ENCODE data around the gene ARPC5L.

ARPC5L gene

GRCh38 chr9:124886461-124886860, 24.5 kb downstream of the ARPC5L start:
- TF ChIP-seq CTCF (IDR thresholded peaks at IDR 0.05; ENCODE audit: low read depth, low read length), result no peak
- no peak for DNase-seq (ENCODE audit: extremely low read depth, low read depth)

GRCh38 chr9:124886866-124887492, 25.0 kb downstream of the ARPC5L start:
- no peak for TF ChIP-seq CTCF (IDR thresholded peaks at IDR 0.05; ENCODE audit: low read depth, low read length)
- DNase-seq (ENCODE audit: extremely low read depth, low read depth), result no peak

GRCh38 chr9:124887832-124888231, 25.9 kb downstream of the ARPC5L start:
- no peak for DNase-seq (ENCODE audit: extremely low read depth, low read depth)
- no peak for TF ChIP-seq CTCF (IDR thresholded peaks at IDR 0.05; ENCODE audit: low read depth, low read length)

GRCh38 chr9:124889006-124889405, 27.1 kb downstream of the ARPC5L start:
- no peak for TF ChIP-seq CTCF (IDR thresholded peaks at IDR 0.05; ENCODE audit: low read depth, low read length)
- DNase-seq (ENCODE audit: extremely low read depth, low read depth), result no peak

- TF ChIP-seq CTCF (IDR thresholded peaks at IDR 0.05; ENCODE audit: low read depth, low read length), result no peak
- no peak for DNase-seq (ENCODE audit: extremely low read depth, low read depth)
Observed at GRCh38 chr9:124890179-124890578, 28.2 kb downstream of the ARPC5L start.

- no peak for TF ChIP-seq CTCF (IDR thresholded peaks at IDR 0.05; ENCODE audit: low read depth, low read length)
- DNase-seq (ENCODE audit: extremely low read depth, low read depth), result no peak
Observed at GRCh38 chr9:124894035-124894740, 32.3 kb downstream of the ARPC5L start.

GRCh38 chr9:124894741-124895170, 32.8 kb downstream of the ARPC5L start:
- DNase-seq (ENCODE audit: extremely low read depth, low read depth), result no peak

More at GRCh38 chr9:124894741-124895170, 32.8 kb downstream of the ARPC5L start:
- peak; percentile 55 for TF ChIP-seq CTCF (IDR thresholded peaks at IDR 0.05; ENCODE audit: low read depth, low read length)
